MM.1S (cell line): Measurements from ENCODE around the gene YJEFN3.

Experiments
- EZH2 ChIP-seq: fragments of 300-600 bp; sonication (generic); optimal IDR thresholded peaks from 2 replicates; pipeline ENCODE3; 2017; ENCODE audit warnings: low read depth, mild to moderate bottlenecking, antibody characterized with exemption, low read length, mixed read lengths
- EZH2phosphoT487 ChIP-seq: fragments of 300-600 bp; sonication (generic); IDR thresholded peaks from 2 replicates; pipeline ENCODE4 v1.6.1; 2018; ENCODE audit warnings: antibody characterized with exemption, low read length
- TF ChIP-seq, protein P1 (sequence below): fragments of 300-600 bp; sonication (generic); IDR thresholded peaks from 2 replicates; pipeline ENCODE4 v1.5.1; 2016; ENCODE audit warnings: antibody characterized with exemption, low read length, mixed read lengths

DNA sequence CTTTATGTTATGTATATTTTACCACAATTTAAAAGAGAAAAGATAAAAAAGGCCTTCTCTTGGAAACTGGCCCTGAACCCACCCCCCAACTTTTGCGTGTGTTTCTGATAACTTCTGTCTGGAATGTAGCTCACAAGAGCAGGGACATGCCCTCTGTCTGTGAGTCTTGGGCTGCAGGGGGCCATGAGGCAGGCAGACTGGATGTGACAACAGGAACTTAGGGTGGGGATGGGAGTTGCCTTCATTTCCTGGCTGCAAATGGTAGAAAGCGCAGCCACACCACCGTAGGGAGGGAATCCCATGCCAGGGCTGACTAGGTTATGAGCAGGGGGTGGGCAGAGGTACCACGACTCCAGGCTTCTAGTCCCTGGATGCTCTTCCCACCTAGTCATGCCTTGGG, 31.2 kb downstream of the YJEFN3 start:
- TF ChIP-seq EZH2 (no peak), EZH2phosphoT487 (no peak)
- TF ChIP-seq, protein P1, sequence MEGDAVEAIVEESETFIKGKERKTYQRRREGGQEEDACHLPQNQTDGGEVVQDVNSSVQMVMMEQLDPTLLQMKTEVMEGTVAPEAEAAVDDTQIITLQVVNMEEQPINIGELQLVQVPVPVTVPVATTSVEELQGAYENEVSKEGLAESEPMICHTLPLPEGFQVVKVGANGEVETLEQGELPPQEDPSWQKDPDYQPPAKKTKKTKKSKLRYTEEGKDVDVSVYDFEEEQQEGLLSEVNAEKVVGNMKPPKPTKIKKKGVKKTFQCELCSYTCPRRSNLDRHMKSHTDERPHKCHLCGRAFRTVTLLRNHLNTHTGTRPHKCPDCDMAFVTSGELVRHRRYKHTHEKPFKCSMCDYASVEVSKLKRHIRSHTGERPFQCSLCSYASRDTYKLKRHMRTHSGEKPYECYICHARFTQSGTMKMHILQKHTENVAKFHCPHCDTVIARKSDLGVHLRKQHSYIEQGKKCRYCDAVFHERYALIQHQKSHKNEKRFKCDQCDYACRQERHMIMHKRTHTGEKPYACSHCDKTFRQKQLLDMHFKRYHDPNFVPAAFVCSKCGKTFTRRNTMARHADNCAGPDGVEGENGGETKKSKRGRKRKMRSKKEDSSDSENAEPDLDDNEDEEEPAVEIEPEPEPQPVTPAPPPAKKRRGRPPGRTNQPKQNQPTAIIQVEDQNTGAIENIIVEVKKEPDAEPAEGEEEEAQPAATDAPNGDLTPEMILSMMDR, result no peak
